NCI-H82 (cell line): ENCODE results near the gene MAS1.
A peak's percentile ranks its signal among the peaks of the same experiment; 100 is the strongest.

Experiments used
- DNase-seq: peaks from one replicate; lab custom pipeline; 2025; lab: John Stamatoyannopoulos, UW

The MAS1 gene

DNA sequence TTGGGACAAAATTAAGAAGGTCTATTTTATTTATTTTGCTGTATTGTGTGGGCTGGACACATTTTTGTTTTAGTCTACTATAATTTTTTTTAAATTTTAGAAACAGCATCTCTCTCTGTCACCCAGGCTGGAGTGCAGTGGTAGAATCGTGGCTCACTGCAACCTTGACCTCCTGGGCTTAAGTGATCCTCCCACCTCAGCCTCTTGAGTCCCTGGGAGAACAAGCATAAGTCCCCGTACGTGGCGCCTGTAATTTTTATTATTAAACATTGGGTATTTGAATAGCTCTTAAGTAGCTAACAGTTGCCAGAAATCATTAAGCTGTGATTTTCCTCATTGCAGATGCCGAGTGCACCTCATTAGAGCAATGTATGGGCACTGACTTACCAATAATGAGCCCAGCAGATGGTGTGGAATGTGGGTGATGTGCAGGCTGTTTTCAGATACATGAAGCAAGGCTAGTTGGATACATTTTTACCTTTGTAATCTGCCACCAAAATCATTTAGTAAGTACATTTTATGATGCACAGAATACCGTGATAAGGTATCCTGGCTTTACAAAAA lies 10.3 kb upstream of the MAS1 start:
- peak; percentile 34 for DNase-seq

DNA sequence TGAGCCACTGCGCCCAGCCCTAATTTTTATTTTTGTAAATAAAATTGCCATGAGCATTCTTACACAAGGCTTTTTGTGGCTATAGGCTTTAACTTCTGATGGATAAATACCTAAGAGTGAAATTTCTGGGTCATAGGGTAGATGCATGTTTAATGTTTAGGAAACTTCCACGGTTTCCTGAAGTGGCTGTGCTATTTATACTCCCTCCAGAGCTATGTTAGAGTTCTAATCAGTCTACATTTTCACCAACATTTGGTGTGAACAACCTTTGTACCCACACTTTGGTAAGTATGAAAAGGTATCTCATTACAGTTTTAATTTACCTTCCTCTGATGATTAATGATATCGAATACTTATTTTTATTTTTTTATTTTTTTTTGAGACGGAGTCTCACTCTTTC lies 6.1 kb upstream of the MAS1 start:
- no peak for DNase-seq

GRCh38 chr6:159886270-159886669 lies 4.5 kb upstream of the MAS1 start:
- DNase-seq, result no peak

- peak; percentile 42 for DNase-seq
Observed at GRCh38 chr6:159887146-159887545, 3.6 kb upstream of the MAS1 start.

GRCh38 chr6:159887761-159888160 lies 3.0 kb upstream of the MAS1 start:
- no peak for DNase-seq

DNA sequence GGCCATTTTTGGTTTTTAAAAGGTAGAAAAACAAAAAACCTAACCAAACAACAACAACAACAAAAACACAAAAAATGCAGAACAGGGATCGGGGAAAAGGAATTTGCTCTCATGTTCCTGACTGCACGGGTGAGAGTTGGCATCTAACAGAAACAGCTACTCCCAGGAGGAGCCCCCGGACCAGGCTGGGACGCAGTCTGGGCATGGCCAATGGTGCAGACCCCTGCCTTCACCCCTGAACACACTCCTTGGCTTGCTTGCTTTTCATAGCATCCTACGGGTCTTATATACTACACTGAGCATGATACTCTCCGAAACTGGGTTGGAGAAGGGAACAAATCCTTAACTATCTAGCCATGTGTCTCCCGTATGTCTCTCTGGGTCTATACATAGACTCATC lies 587 bp upstream of the MAS1 start:
- DNase-seq, result no peak

GRCh38 chr6:159892053-159892452 lies 1.3 kb downstream of the MAS1 start:
- peak; percentile 62 for DNase-seq

DNA sequence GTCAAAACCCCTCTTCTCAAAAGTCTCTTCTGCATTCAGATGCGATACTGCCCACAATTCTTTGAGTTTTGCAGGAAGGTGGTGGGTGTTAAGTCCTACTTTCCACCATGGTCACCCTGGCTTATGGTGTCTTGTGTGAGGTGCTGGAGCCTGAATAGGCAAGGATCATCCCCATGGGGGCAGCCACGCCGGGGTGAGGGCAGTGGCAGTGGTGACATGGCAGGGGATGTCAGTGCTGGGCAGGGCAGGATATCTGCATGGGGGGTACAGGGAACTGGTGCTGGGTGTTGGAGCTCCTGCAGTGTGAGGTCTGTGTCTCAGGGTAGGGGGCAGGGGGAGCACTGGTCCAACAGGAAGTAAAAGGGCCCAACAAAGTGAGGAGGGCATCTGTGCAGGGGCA lies 2.3 kb downstream of the MAS1 start:
- DNase-seq, result no peak

DNA sequence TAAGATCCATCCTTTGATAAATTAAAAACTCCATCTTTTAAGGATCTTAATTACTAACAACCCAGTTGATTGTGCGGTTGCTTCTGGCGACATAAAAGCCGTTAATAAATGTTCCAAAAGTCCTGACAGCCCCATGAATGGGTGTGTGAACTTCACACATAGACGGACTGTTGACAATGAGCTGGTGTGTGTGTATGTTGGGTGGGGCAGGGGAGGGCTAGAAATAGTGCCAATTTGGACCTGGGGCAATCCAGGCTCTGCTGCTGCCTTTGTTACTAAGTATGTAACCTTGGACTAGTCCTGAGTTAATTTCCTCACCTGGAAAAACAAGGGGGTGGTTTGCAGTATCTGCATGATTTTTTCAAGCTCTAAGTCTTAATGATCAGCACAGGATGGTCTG lies 4.2 kb downstream of the MAS1 start:
- no peak for DNase-seq

- no peak for DNase-seq
Observed at GRCh38 chr6:159897603-159898002, 6.8 kb downstream of the MAS1 start.

DNA sequence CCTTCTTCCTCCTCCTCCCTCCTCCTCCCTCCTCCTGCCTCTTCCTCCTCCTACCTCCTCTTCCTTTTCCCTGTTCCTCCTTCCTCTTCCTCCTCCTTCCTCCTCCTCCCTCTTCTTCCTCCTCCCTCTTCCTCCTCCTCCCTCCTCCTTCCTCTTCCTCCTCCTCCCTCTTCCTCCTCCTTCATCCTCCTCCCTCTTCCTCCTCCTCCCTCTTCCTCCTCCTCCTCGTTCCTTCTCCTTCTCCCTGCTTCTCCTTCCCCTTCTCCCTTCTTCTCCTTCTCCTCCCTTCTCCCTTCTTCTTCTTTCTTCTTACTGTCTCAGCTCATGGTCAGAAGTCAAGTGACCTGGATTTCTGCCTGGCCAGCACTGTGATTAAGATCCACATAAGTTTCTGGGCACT lies 7.7 kb downstream of the MAS1 start:
- no peak for DNase-seq

GRCh38 chr6:159899994-159900745 lies 9.4 kb downstream of the MAS1 start:
- no peak for DNase-seq

- no peak for DNase-seq
Observed at GRCh38 chr6:159902620-159903019, 11.8 kb downstream of the MAS1 start.

GRCh38 chr6:159904497-159904911 lies 13.7 kb downstream of the MAS1 start:
- DNase-seq, result no peak

DNA sequence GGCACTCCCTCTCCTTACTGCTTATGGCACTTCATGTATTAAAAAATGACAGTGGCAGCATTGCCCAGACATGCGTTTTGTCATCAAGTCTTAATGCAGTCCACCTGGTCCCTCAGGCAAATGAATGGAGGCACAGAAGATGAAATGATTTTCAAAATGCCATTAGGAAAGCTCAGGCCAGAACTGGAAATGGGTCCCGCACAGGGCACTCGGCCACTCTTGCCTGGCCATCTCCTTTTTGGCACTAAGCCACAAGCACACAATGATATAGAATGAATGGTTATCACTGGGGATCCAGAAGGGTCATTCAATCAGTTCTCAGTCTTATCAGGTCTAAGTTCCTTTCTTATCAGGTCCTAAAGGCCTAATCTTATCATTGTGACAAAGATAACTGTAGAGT lies 15.6 kb downstream of the MAS1 start:
- DNase-seq, result no peak

DNA sequence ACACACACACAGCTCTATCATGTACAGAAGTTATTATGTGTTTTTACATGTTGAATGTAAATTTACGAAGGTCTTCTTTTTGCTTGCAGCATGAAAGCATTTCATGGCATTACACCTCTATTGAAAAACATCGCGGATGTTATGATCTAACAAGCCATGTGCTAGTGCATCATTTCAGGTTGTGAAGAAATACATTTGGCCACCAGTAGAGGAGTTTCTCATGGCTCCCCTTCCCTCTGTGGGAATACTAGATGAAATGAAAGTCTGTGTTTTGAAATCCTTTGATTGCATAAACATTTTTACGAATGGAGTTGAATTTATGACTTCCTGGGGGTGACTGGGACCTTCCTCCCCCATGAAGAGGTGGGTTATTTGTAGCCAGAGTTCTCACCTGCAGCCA lies 17.7 kb downstream of the MAS1 start:
- DNase-seq, result no peak

DNA sequence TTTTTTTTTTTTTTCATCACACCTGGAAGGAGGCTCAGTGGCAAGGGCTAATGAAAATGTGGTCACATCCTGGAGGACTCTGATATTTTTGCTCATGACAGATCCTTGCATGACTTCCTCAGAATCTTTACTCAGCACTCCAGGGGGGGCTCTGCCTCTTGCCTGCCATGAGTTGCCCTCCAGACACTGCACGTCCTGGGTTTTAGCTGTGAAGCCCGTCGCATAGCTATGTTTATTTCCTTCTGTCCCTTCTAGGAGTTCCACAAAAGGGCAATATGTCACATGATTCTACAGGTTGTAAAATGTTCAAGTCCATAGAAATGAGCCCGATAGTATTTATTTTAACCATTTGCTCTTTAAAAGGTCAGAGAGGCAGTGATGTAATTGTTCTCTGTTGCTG lies 18.2 kb downstream of the MAS1 start:
- no peak for DNase-seq

GRCh38 chr6:159910342-159910741 lies 19.6 kb downstream of the MAS1 start:
- no peak for DNase-seq

DNA sequence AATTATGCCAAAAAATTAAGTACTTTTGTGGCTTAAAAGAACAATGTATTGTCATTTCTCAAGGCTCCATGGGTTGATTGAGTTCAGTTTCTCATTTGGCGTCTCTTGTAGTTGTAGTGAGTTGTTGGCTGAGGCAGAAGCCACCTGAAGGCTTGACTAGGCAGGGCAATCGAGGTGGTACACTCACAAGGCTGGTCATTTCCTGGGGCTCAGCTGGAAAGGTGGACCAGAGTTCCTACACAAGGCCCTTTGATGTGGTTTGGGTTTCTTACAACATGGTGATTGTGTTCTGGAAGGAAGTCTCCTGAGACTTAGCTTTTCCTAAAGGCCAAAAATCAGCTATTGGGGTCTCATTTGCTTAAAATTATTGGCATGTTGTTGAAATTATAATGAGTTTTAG lies 22.6 kb downstream of the MAS1 start:
- no peak for DNase-seq

DNA sequence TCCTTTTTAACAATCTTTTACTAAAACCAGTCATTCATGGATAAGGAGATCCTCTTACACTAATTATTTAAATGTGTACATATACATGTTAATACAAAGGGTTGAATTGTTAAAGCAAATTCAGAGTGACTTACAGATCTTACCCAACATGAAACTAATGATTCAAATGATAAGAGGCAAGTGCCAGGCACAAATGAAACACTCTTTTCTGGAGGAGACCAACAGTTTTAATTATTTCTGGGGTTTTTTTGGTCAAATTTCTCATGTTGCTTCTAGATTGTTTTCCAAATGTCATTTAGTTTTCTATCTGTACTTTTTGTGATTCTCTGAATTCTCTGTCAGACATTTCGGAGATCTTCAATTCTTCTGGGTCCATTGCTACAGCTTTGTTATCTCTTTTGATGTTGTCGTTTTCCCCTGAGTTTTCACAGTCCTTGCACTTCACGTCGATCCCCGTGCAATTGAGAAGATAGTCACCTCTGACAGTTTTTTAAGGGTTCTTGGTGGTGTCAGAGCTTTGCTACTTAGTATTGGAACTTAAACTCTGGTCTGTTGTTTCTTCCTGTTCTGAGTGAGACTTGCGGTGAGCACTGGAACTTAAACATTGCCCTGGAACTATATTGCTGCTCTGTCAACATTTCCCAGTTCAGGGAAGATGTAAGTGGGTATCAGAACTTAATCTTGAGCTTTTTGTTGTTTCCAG lies 23.2 kb downstream of the MAS1 start:
- DNase-seq, result no peak

GRCh38 chr6:159914565-159914923 lies 23.8 kb downstream of the MAS1 start:
- DNase-seq, result no peak

- no peak for DNase-seq
Observed at GRCh38 chr6:159915397-159915796, 24.6 kb downstream of the MAS1 start.

GRCh38 chr6:159916237-159916636 lies 25.4 kb downstream of the MAS1 start:
- DNase-seq, result no peak

DNA sequence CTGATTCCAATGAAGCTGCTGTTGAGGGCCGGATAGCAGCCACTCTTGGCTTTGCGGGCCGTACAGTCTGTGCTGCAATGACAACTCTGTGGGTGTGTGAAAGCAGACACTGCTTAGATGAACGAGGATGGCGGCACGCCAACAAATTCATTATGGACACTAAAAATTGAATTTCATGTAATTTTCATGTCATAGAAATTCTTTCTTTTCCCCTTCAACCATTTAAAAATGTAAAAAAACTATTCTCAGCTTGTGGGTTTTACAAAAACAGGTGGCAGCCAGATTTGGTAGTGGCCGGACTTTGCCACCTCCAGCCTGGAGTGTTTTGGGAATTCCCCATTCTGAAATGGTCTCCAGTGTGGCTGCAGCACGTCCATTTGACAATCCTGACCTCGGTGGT lies 26.0 kb downstream of the MAS1 start:
- DNase-seq, result no peak
